H1 (cell line): ENCODE results near the gene KBTBD13. TPM values are rescaled to one million over a fixed set of nuclear protein-coding genes. Genes with fewer than 3 reads are reported as not detected.

Experiments
- CTCF ChIA-PET: fragments of 300-600 bp; sonication (Branson Sonifier 250); formaldehyde crosslinking; loops from one replicate; lab custom pipeline; 2021; ENCODE audit not compliant: partially characterized antibody; lab: Charles Lee
- POLR2A ChIA-PET: fragments of 300-600 bp; sonication (Branson Sonifier 250); formaldehyde crosslinking; loops from one replicate; lab custom pipeline; 2021; ENCODE audit warnings: inconsistent platforms; ENCODE audit not compliant: partially characterized antibody; lab: Charles Lee
- DNase-seq, 2 experiments: peaks; one replicate each; pipeline versions ENCODE4 v3.0.0 to v3.0.0-alpha.2; 2010 to 2022; ENCODE audit warnings: low spot score in 2 of 2, low read depth in 1 of 2, mixed read lengths in 1 of 2
- FAIRE-seq: peaks from 2 replicates; lab custom pipeline; 2011; peaks lifted over from hg19 to GRCh38; lab: Jason Lieb, UNC
- H2AFZ ChIP-seq: 2 replicates; pipeline ENCODE4 v1.8.1; 2012; ENCODE audit warnings: low read length, inconsistent platforms
- H2AK5ac ChIP-seq: 2 replicates; pipeline ENCODE4 v1.6.1; 2013; ENCODE audit warnings: low read depth, low read length
- H2BK120ac ChIP-seq: replicated peaks from 2 replicates; pipeline ENCODE3; 2013; ENCODE audit warnings: low read depth, low read length, inconsistent platforms
- H2BK12ac ChIP-seq: 2 replicates; pipeline ENCODE4 v1.6.1; 2013; ENCODE audit warnings: low read depth, low read length
- H2BK15ac ChIP-seq: 2 replicates; pipeline ENCODE4 v1.6.1; 2013; ENCODE audit warnings: low read length
- H2BK20ac ChIP-seq: 2 replicates; pipeline ENCODE4 v1.6.1; 2013; ENCODE audit warnings: low read length
- H2BK5ac ChIP-seq: 2 replicates; pipeline ENCODE4 v1.6.1; 2013; ENCODE audit warnings: low read depth, low read length
- H3K14ac ChIP-seq: 2 replicates; pipeline ENCODE4 v1.6.1; 2013; ENCODE audit warnings: inconsistent platforms; ENCODE audit not compliant: insufficient read length
- H3K18ac ChIP-seq: 2 replicates; pipeline ENCODE4 v1.6.1; 2013; ENCODE audit warnings: low read length; ENCODE audit errors: extremely low read depth
- H3K23ac ChIP-seq: 2 replicates; pipeline ENCODE4 v1.6.1; 2013; ENCODE audit warnings: inconsistent platforms; ENCODE audit not compliant: insufficient read length
- H3K23me2 ChIP-seq: 2 replicates; pipeline ENCODE4 v1.6.1; 2013; ENCODE audit warnings: low read depth, low read length
- H3K27ac ChIP-seq: 2 replicates; pipeline ENCODE4 v1.6.1; 2011; ENCODE audit warnings: low read depth, low read length, inconsistent platforms
- H3K27me3 ChIP-seq, 4 experiments: replicated peaks in 1 of 4; 1 replicate in 1 of 4; 2 replicates in 3 of 4; pipeline versions ENCODE4 v1.6.1 to v1.8.1; 2011 to 2013; ENCODE audit warnings: low read length in 3 of 4, mild to moderate bottlenecking in 3 of 4, inconsistent platforms in 2 of 4, mixed read lengths in 2 of 4, moderate library complexity in 1 of 4; ENCODE audit not compliant: control insufficient read depth in 3 of 4, insufficient read depth in 3 of 4; ENCODE audit errors: extremely low read depth in 1 of 4
- H3K36me3 ChIP-seq, 4 experiments: 2 replicates each; pipeline versions ENCODE4 v1.6.1 to v1.8.1; 2011 to 2013; ENCODE audit warnings: mild to moderate bottlenecking in 4 of 4, low read length in 3 of 4, moderate library complexity in 2 of 4, control low read depth in 1 of 4, inconsistent platforms in 1 of 4; ENCODE audit not compliant: insufficient read depth in 4 of 4, control insufficient read depth in 2 of 4
- H3K4ac ChIP-seq: replicated peaks from 2 replicates; pipeline ENCODE3; 2013; ENCODE audit warnings: low read length, low read depth, mixed read lengths, inconsistent platforms; ENCODE audit not compliant: insufficient read length
- H3K4me1 ChIP-seq, 4 experiments: replicated peaks in 1 of 4; 1 replicate in 1 of 4; 2 replicates in 3 of 4; pipeline versions ENCODE4 v1.6.1 to v1.8.1; 2011 to 2013; ENCODE audit warnings: low read length in 3 of 4, inconsistent platforms in 2 of 4, mixed read lengths in 1 of 4; ENCODE audit not compliant: insufficient read depth in 4 of 4, control insufficient read depth in 3 of 4
- H3K4me2 ChIP-seq, 2 experiments: 2 replicates each; pipeline versions ENCODE4 v1.6.1 to v1.8.1; 2011 to 2013; ENCODE audit warnings: low read depth in 2 of 2, low read length in 2 of 2, control low read depth in 1 of 2, inconsistent platforms in 1 of 2, mild to moderate bottlenecking in 1 of 2; ENCODE audit not compliant: insufficient read depth in 1 of 2
- H3K4me3 ChIP-seq, 4 experiments: fragments of 200-600, 300-600 bp in 1 of 4; sonication (generic), shearing (Covaris generic), sonication (Bioruptor Twin) in 1 of 4; 2 replicates each; pipeline versions ENCODE4 v1.5.1 to v1.8.1; 2011 to 2016; ENCODE audit warnings: low read length in 4 of 4, low read depth in 3 of 4, control low read depth in 2 of 4, inconsistent platforms in 2 of 4, mild to moderate bottlenecking in 2 of 4, mixed read lengths in 1 of 4, moderate library complexity in 1 of 4; ENCODE audit not compliant: insufficient read depth in 2 of 4; ENCODE audit errors: extremely low read depth in 1 of 4
- H3K56ac ChIP-seq: replicated peaks from 2 replicates; pipeline ENCODE3; 2013; ENCODE audit warnings: low read depth, mild to moderate bottlenecking, mixed read lengths, low read length, inconsistent platforms; ENCODE audit not compliant: insufficient read length
- H3K79me1 ChIP-seq: 2 replicates; pipeline ENCODE4 v1.6.1; 2013; ENCODE audit warnings: low read depth, low read length, control low read depth
- H3K79me2 ChIP-seq, 2 experiments: 2 replicates each; pipeline versions ENCODE4 v1.6.1 to v1.8.1; 2012 to 2013; ENCODE audit warnings: low read length in 2 of 2, mild to moderate bottlenecking in 2 of 2, inconsistent platforms in 1 of 2; ENCODE audit not compliant: insufficient read depth in 2 of 2, control insufficient read depth in 1 of 2
- H3K9ac ChIP-seq, 4 experiments: replicated peaks in 1 of 4; 1 replicate in 1 of 4; 2 replicates in 3 of 4; pipeline versions ENCODE4 v1.6.1 to v1.8.1; 2011 to 2013; ENCODE audit warnings: low read depth in 3 of 4, low read length in 3 of 4, control low read depth in 2 of 4, mild to moderate bottlenecking in 2 of 4, moderate library complexity in 2 of 4, inconsistent platforms in 1 of 4; ENCODE audit errors: extremely low read depth in 1 of 4
- H3K9me3 ChIP-seq, 2 experiments: 2 replicates each; pipeline versions ENCODE4 v1.6.1 to v1.8.1; 2012 to 2013; ENCODE audit warnings: mild to moderate bottlenecking in 2 of 2, moderate library complexity in 2 of 2, control low read depth in 1 of 2, inconsistent platforms in 1 of 2, low read depth in 1 of 2, low read length in 1 of 2, mixed read lengths in 1 of 2; ENCODE audit not compliant: insufficient read depth in 2 of 2
- H4K20me1 ChIP-seq, 2 experiments: replicated peaks in 1 of 2; 2 replicates each; pipeline versions ENCODE3 to v1.8.1; 2011 to 2013; ENCODE audit warnings: inconsistent platforms in 2 of 2, low read length in 2 of 2, mild to moderate bottlenecking in 1 of 2; ENCODE audit not compliant: insufficient read depth in 2 of 2, control insufficient read depth in 1 of 2
- H4K5ac ChIP-seq: 2 replicates; pipeline ENCODE4 v1.6.1; 2013; ENCODE audit warnings: low read length, low read depth, mixed read lengths, inconsistent platforms; ENCODE audit not compliant: insufficient read length
- H4K8ac ChIP-seq: 2 replicates; pipeline ENCODE4 v1.8.0; 2013; ENCODE audit warnings: mild to moderate bottlenecking, moderate library complexity, low read length, inconsistent platforms; ENCODE audit not compliant: insufficient read depth; ENCODE audit errors: extremely low read depth
- H4K91ac ChIP-seq: replicated peaks from 2 replicates; pipeline ENCODE3; 2013; ENCODE audit warnings: low read length, mixed read lengths, inconsistent platforms; ENCODE audit not compliant: insufficient read length
- CEBPB ChIP-seq: IDR thresholded peaks from 2 replicates; pipeline ENCODE4 v1.6.1; 2012; ENCODE audit warnings: low read depth, low read length
- EGR1 ChIP-seq: IDR thresholded peaks from 2 replicates; pipeline ENCODE4 v1.6.1; 2011; ENCODE audit warnings: low read depth, low read length, borderline replicate concordance
- EP300 ChIP-seq, 2 experiments: IDR thresholded peaks; 1 replicate in 1 of 2; 2 replicates in 1 of 2; pipeline ENCODE4 v1.6.1; 2011 to 2012; ENCODE audit warnings: low read depth in 2 of 2, low read length in 2 of 2, mild to moderate bottlenecking in 2 of 2, borderline replicate concordance in 1 of 2, inconsistent platforms in 1 of 2, moderate library complexity in 1 of 2
- EZH2 ChIP-seq: fragments of 200-600 bp; sonication (generic); IDR thresholded peaks from 2 replicates; pipeline ENCODE4 v1.7.1; 2012; ENCODE audit warnings: low read depth, mild to moderate bottlenecking, moderate library complexity, low read length, inconsistent platforms; ENCODE audit not compliant: severe bottlenecking
- RXRA ChIP-seq: IDR thresholded peaks from 2 replicates; pipeline ENCODE4 v1.6.1; 2011; ENCODE audit warnings: low read depth, mild to moderate bottlenecking, low read length, moderate library complexity; ENCODE audit not compliant: insufficient read depth
- SUZ12 ChIP-seq: fragments of 200-600 bp; sonication (generic); IDR thresholded peaks from 2 replicates; pipeline ENCODE4 v1.6.1; 2012; ENCODE audit warnings: mild to moderate bottlenecking, inconsistent platforms, low read length, moderate library complexity, mixed read lengths
- TBP ChIP-seq: IDR thresholded peaks from 2 replicates; pipeline ENCODE4 v1.6.1; 2011; ENCODE audit warnings: low read depth, low read length, improper control_type of control experiment
- TCF12 ChIP-seq: IDR thresholded peaks from 2 replicates; pipeline ENCODE4 v1.6.1; 2011; ENCODE audit warnings: low read depth, mild to moderate bottlenecking, low read length
- TEAD4 ChIP-seq: IDR thresholded peaks from 2 replicates; pipeline ENCODE4 v1.6.1; 2012; ENCODE audit warnings: low read depth, low read length, inconsistent platforms, mixed read lengths
- YY1 ChIP-seq: IDR thresholded peaks from 2 replicates; pipeline ENCODE4 v1.6.1; 2011; ENCODE audit warnings: low read depth, mild to moderate bottlenecking, low read length
- WGBS, 2 experiments: shearing (Covaris generic) in 1 of 2; methylation state at CpG; one replicate each; pipeline versions ENCODE4 v1.1.6 to v1.1.7; 2013 to 2015; ENCODE audit warnings: low lambda C conversion rate in 2 of 2, mixed read lengths in 2 of 2, inconsistent platforms in 1 of 2, low coverage in 1 of 2, missing lambda C conversion rate in 1 of 2; ENCODE audit not compliant: insufficient replicate concordance in 2 of 2, insufficient coverage in 1 of 2, insufficient read length in 1 of 2; ENCODE audit errors: extremely low coverage in 1 of 2, missing lambda C conversion rate in 1 of 2; 5-methylcytosine and 5-hydroxymethylcytosine counted together
- polyA plus RNA-seq, 7 experiments: library from polyadenylated mRNA; depleted of rRNA in 3 of 7; stranded (reverse) in 5 of 7; unstranded in 2 of 7; fragments of >200 nt in 5 of 7; fragments of 200-250 nt in 2 of 7; gene quantifications; 1 replicate in 5 of 7; 2 replicates in 1 of 7; 4 replicates in 1 of 7; pipeline versions ENCODE4 v1.2.1 to v1.2.3, GENCODE V29; 2011 to 2013; ENCODE audit warnings: missing spikeins in 2 of 7, mixed read lengths in 2 of 7
- total RNA-seq: library from RNA; stranded (reverse); fragmentation: NEBNext Ultra II Directional; extraction: Animal tissue kit (Norgen Biotek cat#: 25700); gene quantifications from 2 replicates; pipeline ENCODE4 v1.2.1, GENCODE V29; 2021
- TF ChIP-seq, protein P1 (sequence below), 3 experiments: IDR thresholded peaks; 1 replicate in 2 of 3; 2 replicates in 1 of 3; pipeline versions ENCODE4 v1.5.1 to v1.6.1; 2011; ENCODE audit warnings: low read length in 3 of 3, mild to moderate bottlenecking in 3 of 3, inconsistent platforms in 2 of 3, low read depth in 1 of 3, moderate library complexity in 1 of 3; ENCODE audit not compliant: insufficient read depth in 1 of 3; ENCODE audit errors: control extremely low read depth in 1 of 3
- TF ChIP-seq, protein P2 (sequence below): IDR thresholded peaks from 2 replicates; pipeline ENCODE4 v1.6.1; 2012; ENCODE audit warnings: inconsistent platforms

KBTBD13 gene
- total and polyA plus RNA-seq, 2 of the 8 experiments (the other 6 are each of a cell fraction or from before 2014, with no cell fraction given) = not detected

DNA sequence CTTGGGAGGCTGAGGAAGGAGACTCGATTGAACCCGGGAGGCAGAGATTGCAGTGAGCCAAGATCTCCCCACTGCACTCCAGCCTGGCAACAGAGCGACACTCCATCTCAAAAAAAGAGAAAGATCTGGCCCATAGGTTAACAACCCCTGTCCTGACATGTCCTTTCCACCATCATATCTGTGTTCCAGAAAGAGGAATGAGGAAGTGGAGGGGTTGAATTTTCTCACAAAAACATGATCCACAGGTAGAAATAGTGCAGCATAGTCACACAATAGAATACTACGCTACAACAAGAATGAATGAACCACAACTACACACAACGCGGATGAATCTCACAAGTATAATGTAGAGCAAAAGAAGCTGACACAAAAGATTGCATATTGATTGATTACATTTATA lies 36.1 kb upstream of the KBTBD13 start:
- H3K36me3 ChIP-seq = no peaks in the 10 kb centered on the region
- DNase-seq (no peak), FAIRE-seq (no peak)
- H3K4ac ChIP-seq = no peak overlapping the region
- H3K23ac ChIP-seq = no peak overlapping the region
- no peaks in the 10 kb centered on the region for H3K79me1 ChIP-seq
- H3K14ac ChIP-seq = no peak overlapping the region
- H2BK20ac ChIP-seq = no peak overlapping the region
- no peaks in the 10 kb centered on the region; a peak in 1 of 7 replicates for H3K4me1 ChIP-seq
- no peak overlapping the region for H4K8ac ChIP-seq
- ChIA-PET CTCF (interaction anchor here (1.6 to 33.2 kb wide), 3 partner anchors 14 to 56 kb away, joined by 5 to 1213 read pairs (median 49); partner anchors contain the start of genes KBTBD13 and RASL12), POLR2A (interaction anchor here (1.6 kb wide), 1 partner anchor 27 kb away, joined by 4 read pairs; the partner anchor contains the start of gene RASL12)
- H4K5ac ChIP-seq = no peak overlapping the region
- no peak overlapping the region for H3K27ac ChIP-seq
- H2BK12ac ChIP-seq = no peak overlapping the region
- H4K20me1 ChIP-seq = no peaks in the 10 kb centered on the region
- H3K9me3 ChIP-seq = no peaks in the 10 kb centered on the region
- no peak overlapping the region for H2BK15ac ChIP-seq
- H2AK5ac ChIP-seq = no peak overlapping the region
- no peaks in the 10 kb centered on the region; a peak in 1 of 7 replicates for H3K27me3 ChIP-seq
- no peaks in the 10 kb centered on the region for H3K23me2 ChIP-seq
- H3K4me3 ChIP-seq = no peak overlapping the region
- WGBS, 2 experiments = 97% methylated on average over 6 of the region's 6 CpGs; no CpG with 5 or more reads in 1 of the 2 experiments
- H4K91ac ChIP-seq = no peak overlapping the region
- H2AFZ ChIP-seq = no peak overlapping the region
- H3K18ac ChIP-seq = no peak overlapping the region
- no peak overlapping the region for H3K4me2 ChIP-seq
- no peak overlapping the region for H2BK5ac ChIP-seq
- H3K9ac ChIP-seq = no peak overlapping the region
- no peak overlapping the region for H3K56ac ChIP-seq
- no peaks in the 10 kb centered on the region for H3K79me2 ChIP-seq
- H2BK120ac ChIP-seq = no peak overlapping the region
- TF ChIP-seq SUZ12 (no peak), TCF12 (no peak), YY1 (no peak), EP300 (IDR thresholded peaks at IDR 0.05; ENCODE audit: borderline replicate concordance in 1 of 2, low read depth in 2 of 2, low read length in 2 of 2) (no peak), TBP (no peak), RXRA (no peak), CEBPB (no peak), EZH2 (no peak), EGR1 (no peak), TEAD4 (no peak)
- TF ChIP-seq, protein P1, sequence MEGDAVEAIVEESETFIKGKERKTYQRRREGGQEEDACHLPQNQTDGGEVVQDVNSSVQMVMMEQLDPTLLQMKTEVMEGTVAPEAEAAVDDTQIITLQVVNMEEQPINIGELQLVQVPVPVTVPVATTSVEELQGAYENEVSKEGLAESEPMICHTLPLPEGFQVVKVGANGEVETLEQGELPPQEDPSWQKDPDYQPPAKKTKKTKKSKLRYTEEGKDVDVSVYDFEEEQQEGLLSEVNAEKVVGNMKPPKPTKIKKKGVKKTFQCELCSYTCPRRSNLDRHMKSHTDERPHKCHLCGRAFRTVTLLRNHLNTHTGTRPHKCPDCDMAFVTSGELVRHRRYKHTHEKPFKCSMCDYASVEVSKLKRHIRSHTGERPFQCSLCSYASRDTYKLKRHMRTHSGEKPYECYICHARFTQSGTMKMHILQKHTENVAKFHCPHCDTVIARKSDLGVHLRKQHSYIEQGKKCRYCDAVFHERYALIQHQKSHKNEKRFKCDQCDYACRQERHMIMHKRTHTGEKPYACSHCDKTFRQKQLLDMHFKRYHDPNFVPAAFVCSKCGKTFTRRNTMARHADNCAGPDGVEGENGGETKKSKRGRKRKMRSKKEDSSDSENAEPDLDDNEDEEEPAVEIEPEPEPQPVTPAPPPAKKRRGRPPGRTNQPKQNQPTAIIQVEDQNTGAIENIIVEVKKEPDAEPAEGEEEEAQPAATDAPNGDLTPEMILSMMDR (IDR thresholded peaks at IDR 0.05; ENCODE audit: control extremely low read depth in 1 of 3, insufficient read depth in 1 of 3, low read depth in 1 of 3, low read length in 3 of 3) = no peak
- TF ChIP-seq, protein P2, sequence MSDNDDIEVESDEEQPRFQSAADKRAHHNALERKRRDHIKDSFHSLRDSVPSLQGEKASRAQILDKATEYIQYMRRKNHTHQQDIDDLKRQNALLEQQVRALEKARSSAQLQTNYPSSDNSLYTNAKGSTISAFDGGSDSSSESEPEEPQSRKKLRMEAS = no peak
